Osteoblast (primary cell): ENCODE measurements around the gene FAM187B. TPM values are rescaled to one million over a fixed set of nuclear protein-coding genes. Genes with fewer than 3 reads are reported as not detected.

Experiments
- DNase-seq: peaks from one replicate; pipeline ENCODE4 v3.0.0; 2011; ENCODE audit warnings: low spot score, mixed read lengths; ENCODE audit not compliant: insufficient read length; ENCODE audit errors: missing footprints
- H2AFZ ChIP-seq: 2 replicates; pipeline ENCODE4 v1.6.0; 2011; ENCODE audit warnings: mild to moderate bottlenecking, low read length
- H3K27ac ChIP-seq: 2 replicates; pipeline ENCODE4 v1.5.1; 2011; ENCODE audit warnings: mild to moderate bottlenecking, low read depth, low read length, moderate library complexity
- H3K27me3 ChIP-seq: 2 replicates; pipeline ENCODE4 v1.6.0; 2012; ENCODE audit warnings: mild to moderate bottlenecking, control low read depth, inconsistent platforms, low read length, moderate library complexity; ENCODE audit not compliant: insufficient read depth
- H3K36me3 ChIP-seq: 2 replicates; pipeline ENCODE4 v1.5.1; 2011; ENCODE audit warnings: mild to moderate bottlenecking, low read length, control low read depth, moderate library complexity; ENCODE audit not compliant: insufficient read depth
- H3K4me1 ChIP-seq: 2 replicates; pipeline ENCODE4 v1.5.1; 2011; ENCODE audit warnings: mild to moderate bottlenecking, low read length, control low read depth, moderate library complexity; ENCODE audit not compliant: insufficient read depth
- H3K4me2 ChIP-seq: 2 replicates; pipeline ENCODE4 v1.6.0; 2011; ENCODE audit warnings: mild to moderate bottlenecking, low read length; ENCODE audit not compliant: insufficient read depth
- H3K4me3 ChIP-seq: fragments of 200-600 bp; sonication (generic); 3 replicates; pipeline ENCODE4 v1.5.1; 2012; ENCODE audit warnings: mild to moderate bottlenecking, low read length, inconsistent platforms; ENCODE audit not compliant: insufficient read depth
- H3K79me2 ChIP-seq: 2 replicates; pipeline ENCODE4 v1.6.0; 2012; ENCODE audit warnings: mild to moderate bottlenecking, low read length, control low read depth, inconsistent platforms; ENCODE audit not compliant: insufficient read depth
- H3K9me3 ChIP-seq: 2 replicates; pipeline ENCODE4 v1.5.1; 2011; ENCODE audit warnings: low read depth, low read length, control low read depth
- H4K20me1 ChIP-seq: 2 replicates; pipeline ENCODE4 v1.6.0; 2012; ENCODE audit warnings: mild to moderate bottlenecking, low read length, control low read depth; ENCODE audit not compliant: insufficient read depth
- total RNA-seq: library from RNA; depleted of rRNA; stranded (reverse); fragments of >200 nt; gene quantifications from 2 replicates; pipeline ENCODE4 v1.2.3, GENCODE V29; 2012
- TF ChIP-seq, protein P1 (sequence below): IDR thresholded peaks from 2 replicates; pipeline ENCODE4 v1.5.1; 2011; ENCODE audit warnings: mild to moderate bottlenecking, low read depth, low read length, moderate library complexity; ENCODE audit errors: extremely low read depth

Gene FAM187B
- total RNA-seq, 1 donor: not detected

DNA sequence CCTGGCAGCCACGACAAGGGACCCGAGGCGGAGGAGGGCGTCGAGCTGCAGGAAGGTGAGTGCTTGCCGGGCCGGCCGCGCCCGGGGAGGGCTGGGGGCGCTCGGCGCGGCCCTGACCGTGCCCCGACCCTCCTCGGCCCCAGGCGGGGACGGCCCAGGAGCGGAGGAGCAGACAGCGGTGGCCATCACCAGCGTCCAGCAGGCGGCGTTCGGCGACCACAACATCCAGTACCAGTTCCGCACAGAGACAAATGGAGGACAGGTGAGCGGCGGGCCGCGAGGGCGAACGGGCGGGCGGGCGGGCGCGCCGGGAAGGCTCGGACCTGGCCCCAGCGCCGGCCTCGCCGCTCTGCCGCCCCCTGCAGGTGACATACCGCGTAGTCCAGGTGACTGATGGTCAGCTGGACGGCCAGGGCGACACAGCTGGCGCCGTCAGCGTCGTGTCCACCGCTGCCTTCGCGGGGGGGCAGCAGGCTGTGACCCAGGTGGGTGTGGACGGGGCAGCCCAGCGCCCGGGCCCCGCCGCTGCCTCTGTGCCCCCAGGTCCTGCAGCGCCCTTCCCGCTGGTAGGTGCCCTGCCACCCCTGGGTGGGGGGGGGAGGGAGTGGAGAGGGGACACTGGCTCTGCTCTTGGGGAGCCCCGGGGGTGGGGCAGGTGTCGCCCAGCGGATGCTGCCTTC lies 41.0 kb upstream of the FAM187B start:
- Histone ChIP-seq H3K79me2 (peaks cover 12% of the 10 kb centered on the region), H3K36me3 (peaks cover 26% of the 10 kb centered on the region), H3K4me2 (peak overlapping the region; percentile 77), H2AFZ (peak overlapping the region; percentile 81), H3K4me1 (peaks cover 6% of the 10 kb centered on the region), H3K4me3 (peak overlapping the region; percentile 78), H4K20me1 (peaks cover 21% of the 10 kb centered on the region), H3K27ac (no peak overlapping the region), H3K27me3 (no peaks in the 10 kb centered on the region), H3K9me3 (no peaks in the 10 kb centered on the region)
- DNase-seq: peak; percentile 98
- TF ChIP-seq, protein P1, sequence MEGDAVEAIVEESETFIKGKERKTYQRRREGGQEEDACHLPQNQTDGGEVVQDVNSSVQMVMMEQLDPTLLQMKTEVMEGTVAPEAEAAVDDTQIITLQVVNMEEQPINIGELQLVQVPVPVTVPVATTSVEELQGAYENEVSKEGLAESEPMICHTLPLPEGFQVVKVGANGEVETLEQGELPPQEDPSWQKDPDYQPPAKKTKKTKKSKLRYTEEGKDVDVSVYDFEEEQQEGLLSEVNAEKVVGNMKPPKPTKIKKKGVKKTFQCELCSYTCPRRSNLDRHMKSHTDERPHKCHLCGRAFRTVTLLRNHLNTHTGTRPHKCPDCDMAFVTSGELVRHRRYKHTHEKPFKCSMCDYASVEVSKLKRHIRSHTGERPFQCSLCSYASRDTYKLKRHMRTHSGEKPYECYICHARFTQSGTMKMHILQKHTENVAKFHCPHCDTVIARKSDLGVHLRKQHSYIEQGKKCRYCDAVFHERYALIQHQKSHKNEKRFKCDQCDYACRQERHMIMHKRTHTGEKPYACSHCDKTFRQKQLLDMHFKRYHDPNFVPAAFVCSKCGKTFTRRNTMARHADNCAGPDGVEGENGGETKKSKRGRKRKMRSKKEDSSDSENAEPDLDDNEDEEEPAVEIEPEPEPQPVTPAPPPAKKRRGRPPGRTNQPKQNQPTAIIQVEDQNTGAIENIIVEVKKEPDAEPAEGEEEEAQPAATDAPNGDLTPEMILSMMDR: peak; percentile 33

DNA sequence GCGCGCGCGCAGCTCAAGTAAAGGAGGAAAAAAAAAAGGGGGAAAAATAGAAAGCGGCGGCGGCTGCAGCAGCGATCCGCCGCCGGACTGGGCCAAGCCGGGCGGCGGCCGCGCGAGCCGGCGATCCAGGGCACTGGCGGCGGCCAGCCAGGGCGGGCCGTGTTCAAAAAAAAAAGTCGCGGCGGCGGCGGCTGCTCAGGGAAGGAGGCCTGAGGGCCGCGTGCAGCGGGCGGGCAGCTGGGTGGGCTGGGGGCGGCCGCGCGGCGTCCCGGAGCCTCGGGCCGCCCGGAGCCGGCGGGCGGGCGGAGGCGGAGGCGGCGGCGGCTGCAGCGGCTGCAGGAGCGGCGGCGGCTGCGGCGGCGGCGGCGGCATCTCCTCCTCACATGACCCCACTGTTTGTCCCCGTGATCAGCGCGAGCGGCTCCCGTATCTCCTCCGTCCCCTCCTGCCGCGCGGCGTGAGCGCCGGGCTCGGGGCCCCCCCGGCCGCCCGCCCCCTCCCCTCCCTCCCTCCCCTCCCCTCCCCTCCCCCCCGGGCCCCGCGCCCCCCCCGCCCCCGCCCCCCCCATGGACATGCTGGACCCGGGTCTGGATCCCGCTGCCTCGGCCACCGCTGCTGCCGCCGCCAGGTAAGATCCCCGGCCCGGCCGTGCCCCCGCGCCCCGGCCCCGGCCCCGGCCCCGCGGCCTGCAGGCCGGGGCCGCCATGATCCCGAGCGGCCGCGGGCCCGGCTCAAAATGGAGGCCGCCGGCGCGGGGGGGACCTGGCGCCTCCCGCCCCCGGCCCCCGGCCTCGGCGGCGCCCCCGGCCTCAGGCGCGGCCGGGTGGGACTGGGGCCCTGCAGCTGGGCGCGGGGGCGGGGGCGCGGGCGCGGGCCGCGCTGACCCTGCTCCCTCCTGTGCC lies 40.2 kb upstream of the FAM187B start, which contains the start of gene USF2:
USF2 (plus strand) TSS at position 427 of the 902 bp plus-strand sequence; CDS start at position 567, 140 bp downstream.
- H3K36me3 ChIP-seq: peaks cover 21% of the 10 kb centered on the region
- peak; percentile 96 for DNase-seq
- H3K27me3 ChIP-seq: no peaks in the 10 kb centered on the region
- peak within 1 kb of the TSS; percentile 78 for H3K4me3 ChIP-seq
- peak within 1 kb of the TSS; percentile 81 for H2AFZ ChIP-seq
- TF ChIP-seq, protein P1: no peak
- no peaks in the 10 kb centered on the region for H3K9me3 ChIP-seq
- H3K79me2 ChIP-seq: peaks cover 12% of the 10 kb centered on the region
- H3K4me2 ChIP-seq: peak within 1 kb of the TSS; percentile 89
- H3K27ac ChIP-seq: peak within 1 kb of the TSS; percentile 74
- peaks cover 21% of the 10 kb centered on the region for H4K20me1 ChIP-seq
- H3K4me1 ChIP-seq: peaks cover 6% of the 10 kb centered on the region

DNA sequence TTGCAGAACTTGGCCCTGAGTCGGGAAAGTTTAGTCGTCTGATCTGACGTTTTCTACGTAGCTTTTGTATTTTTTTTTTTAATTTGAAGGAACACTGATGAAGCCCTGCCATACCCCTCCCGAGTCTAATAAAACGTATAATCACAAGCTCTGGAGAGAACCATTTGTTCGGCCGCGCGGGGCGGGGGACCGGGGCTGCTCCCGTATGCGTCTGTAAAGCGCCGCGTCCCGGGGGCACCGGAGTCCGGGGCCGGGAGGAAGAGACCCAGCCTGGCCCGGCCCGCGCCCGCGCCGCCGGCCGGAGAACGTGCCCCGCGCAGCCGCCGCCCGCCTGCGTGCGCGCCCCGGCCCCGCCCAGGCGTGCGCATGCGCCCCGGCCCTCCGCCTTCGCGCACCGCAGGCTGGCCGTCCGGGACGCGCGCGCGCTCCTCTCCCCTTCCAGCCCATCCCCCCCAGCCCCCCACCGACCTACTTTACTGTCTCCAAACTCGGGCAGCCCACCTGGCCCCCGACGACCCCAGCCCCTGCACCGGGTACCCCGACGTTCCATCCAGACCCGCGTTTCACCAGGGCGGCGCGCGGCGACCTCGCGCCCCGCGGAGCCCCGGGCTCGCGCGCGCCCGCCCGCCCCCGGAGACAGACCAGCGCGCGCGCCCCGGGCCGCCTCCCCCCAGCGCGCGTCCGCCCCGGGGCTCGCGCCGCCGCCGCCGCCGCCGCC lies 39.4 kb upstream of the FAM187B start:
- H3K27me3 ChIP-seq: peaks cover under 1% of the 10 kb centered on the region
- H3K4me1 ChIP-seq: peaks cover 6% of the 10 kb centered on the region
- H3K36me3 ChIP-seq: peaks cover 16% of the 10 kb centered on the region
- peak overlapping the region; percentile 80 for H2AFZ ChIP-seq
- H3K4me2 ChIP-seq: peak overlapping the region; percentile 89
- DNase-seq: peak; percentile 100
- peaks cover 21% of the 10 kb centered on the region for H4K20me1 ChIP-seq
- H3K9me3 ChIP-seq: no peaks in the 10 kb centered on the region
- H3K79me2 ChIP-seq: peaks cover 12% of the 10 kb centered on the region
- H3K27ac ChIP-seq: peak overlapping the region; percentile 74
- H3K4me3 ChIP-seq: peak overlapping the region; percentile 76
- TF ChIP-seq, protein P1: no peak
